Measurements from ENCODE around the gene KRTAP2-2.
"Not testable (repeated sequence)": the region's sequence is repeated elsewhere in the genome, so short reads cannot be mapped to it uniquely, and the experiment has no call there.

GRCh38 chr17:41088760-41089352 lies 33.8 kb upstream of the KRTAP2-2 start:
- TF ChIP-seq, protein P1, sequence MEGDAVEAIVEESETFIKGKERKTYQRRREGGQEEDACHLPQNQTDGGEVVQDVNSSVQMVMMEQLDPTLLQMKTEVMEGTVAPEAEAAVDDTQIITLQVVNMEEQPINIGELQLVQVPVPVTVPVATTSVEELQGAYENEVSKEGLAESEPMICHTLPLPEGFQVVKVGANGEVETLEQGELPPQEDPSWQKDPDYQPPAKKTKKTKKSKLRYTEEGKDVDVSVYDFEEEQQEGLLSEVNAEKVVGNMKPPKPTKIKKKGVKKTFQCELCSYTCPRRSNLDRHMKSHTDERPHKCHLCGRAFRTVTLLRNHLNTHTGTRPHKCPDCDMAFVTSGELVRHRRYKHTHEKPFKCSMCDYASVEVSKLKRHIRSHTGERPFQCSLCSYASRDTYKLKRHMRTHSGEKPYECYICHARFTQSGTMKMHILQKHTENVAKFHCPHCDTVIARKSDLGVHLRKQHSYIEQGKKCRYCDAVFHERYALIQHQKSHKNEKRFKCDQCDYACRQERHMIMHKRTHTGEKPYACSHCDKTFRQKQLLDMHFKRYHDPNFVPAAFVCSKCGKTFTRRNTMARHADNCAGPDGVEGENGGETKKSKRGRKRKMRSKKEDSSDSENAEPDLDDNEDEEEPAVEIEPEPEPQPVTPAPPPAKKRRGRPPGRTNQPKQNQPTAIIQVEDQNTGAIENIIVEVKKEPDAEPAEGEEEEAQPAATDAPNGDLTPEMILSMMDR (IDR thresholded peaks at IDR 0.05) = not testable (repeated sequence)
- TF ChIP-seq ZFX (IDR thresholded peaks at IDR 0.05; ENCODE audit: borderline replicate concordance) = not testable (repeated sequence)

Data from 22Rv1 (cell line).